Activated naive CD4-positive, alpha-beta T cell treated with anti-CD3 and anti-CD28 coated beads for 36 hours (primary cell): Measurements from ENCODE around the gene NDUFS8. TPM values are rescaled to one million over a fixed set of nuclear protein-coding genes. Genes with fewer than 3 reads are reported as not detected.

Source experiments
- CTCF ChIA-PET: fragments of 350-600 bp; sonication (Branson Sonifier 250); formaldehyde crosslinking; loops from one replicate; lab custom pipeline; 2021; ENCODE audit warnings: antibody characterized with exemption; lab: Charles Lee
- DNase-seq: peaks from one replicate; pipeline ENCODE4 v3.0.0-alpha.2; 2020
- H3K27ac Mint-ChIP-seq: one replicate; pipeline ENCODE4 v1.8.0; 2021; ENCODE audit warnings: mild to moderate bottlenecking, mixed read lengths
- H3K27me3 Mint-ChIP-seq: one replicate; pipeline ENCODE4 v1.8.0; 2021; ENCODE audit warnings: low read depth, mixed read lengths
- H3K36me3 Mint-ChIP-seq: one replicate; pipeline ENCODE4 v1.8.0; 2021; ENCODE audit warnings: low read depth, mixed read lengths
- H3K4me1 Mint-ChIP-seq: one replicate; pipeline ENCODE4 v1.8.0; 2021; ENCODE audit warnings: low read depth, mixed read lengths
- H3K4me3 Mint-ChIP-seq: one replicate; pipeline ENCODE4 v1.8.0; 2021; ENCODE audit warnings: mild to moderate bottlenecking, moderate library complexity, mixed read lengths
- H3K9me3 Mint-ChIP-seq: one replicate; pipeline ENCODE4 v1.8.0; 2021; ENCODE audit warnings: mixed read lengths
- intact Hi-C: fragments of 100-400 bp; cut with micrococcal nuclease; formaldehyde crosslinking; loops from one replicate; pipeline ENCODE4 v1.15.1; 2023
- total RNA-seq, 2 experiments: library from RNA; stranded (reverse); gene quantifications; one replicate each; pipeline ENCODE4 v1.2.3, GENCODE V29; 2021

The NDUFS8 gene
- total RNA-seq, 2 experiments from 2014 or later, result 142 to 162 TPM

DNA sequence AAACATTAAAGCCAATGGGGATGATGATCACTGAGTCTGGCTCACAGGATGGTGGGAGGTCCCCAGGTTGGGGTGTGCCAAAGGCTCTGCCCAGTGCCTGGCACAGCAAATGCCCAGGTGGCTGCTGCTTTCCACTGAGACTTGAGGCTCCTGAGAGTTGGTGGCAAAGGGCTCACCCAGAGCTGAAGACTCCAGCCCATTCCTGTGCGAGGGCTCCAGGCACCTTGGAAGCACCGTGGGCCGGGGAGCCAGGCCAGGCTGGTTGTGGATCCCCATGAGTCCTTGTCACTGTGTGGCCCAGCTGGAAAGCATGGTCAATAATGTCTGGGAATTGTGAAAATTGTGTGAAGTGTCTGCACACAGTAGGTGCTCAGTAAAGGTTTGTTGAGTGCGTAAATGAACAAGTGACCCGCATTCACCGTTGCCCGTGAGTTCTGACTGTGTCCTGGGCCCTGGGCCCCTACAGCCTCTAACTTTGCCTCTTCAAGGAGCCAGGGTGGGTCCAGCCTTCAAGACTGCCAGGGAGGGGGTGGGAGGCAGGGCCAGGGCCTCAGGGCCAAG lies 23.8 kb upstream of the NDUFS8 start:
- intact Hi-C loops, result loop anchor here (5.0 to 10.0 kb wide), 2 partner anchors 36 to 118 kb away; partner anchors contain the start of gene CHKA
- peaks cover 3% of the 10 kb centered on the region for H3K27me3 Mint-ChIP-seq
- no peak overlapping the region for H3K27ac Mint-ChIP-seq
- H3K4me1 Mint-ChIP-seq, result peaks cover 24% of the 10 kb centered on the region
- H3K4me3 Mint-ChIP-seq, result no peak overlapping the region
- no peak for DNase-seq
- no peaks in the 10 kb centered on the region for H3K9me3 Mint-ChIP-seq
- no peaks in the 10 kb centered on the region for H3K36me3 Mint-ChIP-seq
- CTCF ChIA-PET, result no interaction called here

DNA sequence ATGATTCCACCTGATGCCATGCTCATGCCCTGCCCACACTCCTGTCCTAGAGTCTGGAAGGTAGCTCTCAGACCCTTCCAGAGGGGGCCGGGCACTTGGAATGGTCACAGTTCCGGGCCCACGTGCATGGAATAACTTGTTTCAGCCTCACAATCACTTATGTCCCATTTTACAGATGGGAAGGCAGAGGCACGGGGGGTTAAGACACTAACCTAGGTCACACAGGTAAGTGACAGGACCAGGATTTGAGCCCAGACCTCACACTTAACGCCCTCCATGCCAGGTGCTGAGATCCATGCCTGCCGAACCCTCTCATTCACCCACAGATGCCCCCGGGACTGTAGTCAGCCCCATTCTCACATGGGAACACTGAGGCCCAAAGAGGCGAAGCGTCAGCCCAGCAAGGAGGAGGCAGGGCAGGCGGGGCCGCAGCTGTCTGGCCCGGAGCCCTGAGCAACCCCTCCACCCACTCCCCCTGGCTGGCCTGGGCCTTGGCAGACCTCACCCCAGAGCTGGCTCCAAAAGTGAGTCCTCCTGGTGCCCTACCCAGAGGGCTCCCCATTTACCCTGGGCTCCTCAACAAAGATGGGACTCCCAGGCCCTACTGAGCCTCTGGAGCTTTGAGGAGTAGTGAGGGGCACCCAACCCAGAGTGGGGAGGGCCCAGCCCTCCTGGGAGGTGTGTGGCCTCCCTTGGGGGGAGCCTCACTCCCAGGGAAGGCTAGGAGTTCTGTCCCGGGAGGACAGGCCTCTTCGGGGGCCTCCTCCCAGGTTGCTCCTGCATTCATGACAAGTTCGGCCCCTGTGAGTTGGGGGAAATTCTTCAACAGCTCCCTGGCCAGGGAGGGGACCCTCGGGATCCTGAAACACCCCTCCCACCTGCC lies 22.7 kb upstream of the NDUFS8 start:
- Mint-ChIP-seq H3K4me1 (peaks cover 18% of the 10 kb centered on the region), H3K36me3 (no peaks in the 10 kb centered on the region), H3K9me3 (no peaks in the 10 kb centered on the region), H3K27me3 (peaks cover 4% of the 10 kb centered on the region), H3K4me3 (no peak overlapping the region), H3K27ac (no peak overlapping the region)
- DNase-seq, result no peak
- CTCF ChIA-PET, result interaction anchor here (0.6 kb wide), 1 partner anchor 292 kb away, joined by 3 read pairs; no protein-coding TSS in a partner anchor
- intact Hi-C loops, result loop anchor here (5.0 to 10.0 kb wide), 2 partner anchors 35 to 117 kb away; partner anchors contain the start of gene CHKA

DNA sequence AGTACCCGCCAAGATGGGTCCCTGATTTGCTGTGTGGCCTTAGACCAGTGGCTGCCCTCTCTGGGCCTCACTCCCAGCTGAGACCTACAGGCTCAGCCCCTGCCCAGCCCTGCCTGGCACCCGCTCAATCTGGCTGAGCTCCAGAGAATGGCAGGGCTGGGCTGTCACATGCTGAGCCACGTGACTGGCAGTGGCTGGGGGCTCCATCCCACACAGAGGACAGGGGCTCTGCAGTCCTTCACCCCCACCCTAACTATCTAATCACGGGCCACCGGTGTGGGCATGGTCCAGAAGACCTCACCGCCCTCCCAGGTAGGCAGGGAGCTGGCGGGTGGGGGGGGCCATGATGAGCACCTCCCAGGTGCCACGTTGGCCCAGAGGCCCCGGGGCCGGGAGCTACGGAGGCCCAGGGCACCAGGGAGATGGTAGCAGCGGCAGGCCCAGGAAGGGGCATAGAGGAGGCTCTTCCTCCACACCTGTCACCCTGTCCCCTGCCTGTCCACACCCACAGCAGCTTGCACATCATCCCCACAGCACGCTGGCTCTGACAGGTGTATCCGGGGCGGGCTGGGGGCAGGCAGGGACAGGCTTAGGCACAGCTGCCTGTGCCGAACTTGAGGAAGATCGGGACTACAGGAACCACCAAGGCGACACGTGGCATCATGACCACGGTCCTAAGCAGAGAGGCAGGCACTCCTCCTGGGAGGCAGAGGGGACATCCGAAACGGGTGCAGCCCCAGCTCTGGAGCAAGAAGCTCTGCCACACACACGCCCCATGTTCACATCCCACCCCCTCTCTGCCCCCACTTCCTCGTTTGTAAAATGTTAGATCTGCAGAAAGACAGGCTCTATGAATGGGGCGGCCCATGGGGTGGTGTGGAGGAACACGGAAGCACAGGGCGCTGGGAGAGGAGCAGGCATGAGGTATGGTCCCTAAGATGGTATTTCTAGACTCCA lies 21.8 kb upstream of the NDUFS8 start:
- Mint-ChIP-seq H3K9me3 (no peaks in the 10 kb centered on the region), H3K4me3 (no peak overlapping the region), H3K27me3 (peaks cover 4% of the 10 kb centered on the region), H3K36me3 (no peaks in the 10 kb centered on the region), H3K4me1 (peaks cover 16% of the 10 kb centered on the region), H3K27ac (no peak overlapping the region)
- CTCF ChIA-PET, result interaction anchor here (0.6 to 1.3 kb wide), 2 partner anchors 202 to 291 kb away, joined by 3 to 4 read pairs; no protein-coding TSS in a partner anchor
- intact Hi-C loops, result loop anchor here (1.0 to 10.0 kb wide), 4 partner anchors 34 to 289 kb away; partner anchors contain the start of gene CHKA
- no peak for DNase-seq

DNA sequence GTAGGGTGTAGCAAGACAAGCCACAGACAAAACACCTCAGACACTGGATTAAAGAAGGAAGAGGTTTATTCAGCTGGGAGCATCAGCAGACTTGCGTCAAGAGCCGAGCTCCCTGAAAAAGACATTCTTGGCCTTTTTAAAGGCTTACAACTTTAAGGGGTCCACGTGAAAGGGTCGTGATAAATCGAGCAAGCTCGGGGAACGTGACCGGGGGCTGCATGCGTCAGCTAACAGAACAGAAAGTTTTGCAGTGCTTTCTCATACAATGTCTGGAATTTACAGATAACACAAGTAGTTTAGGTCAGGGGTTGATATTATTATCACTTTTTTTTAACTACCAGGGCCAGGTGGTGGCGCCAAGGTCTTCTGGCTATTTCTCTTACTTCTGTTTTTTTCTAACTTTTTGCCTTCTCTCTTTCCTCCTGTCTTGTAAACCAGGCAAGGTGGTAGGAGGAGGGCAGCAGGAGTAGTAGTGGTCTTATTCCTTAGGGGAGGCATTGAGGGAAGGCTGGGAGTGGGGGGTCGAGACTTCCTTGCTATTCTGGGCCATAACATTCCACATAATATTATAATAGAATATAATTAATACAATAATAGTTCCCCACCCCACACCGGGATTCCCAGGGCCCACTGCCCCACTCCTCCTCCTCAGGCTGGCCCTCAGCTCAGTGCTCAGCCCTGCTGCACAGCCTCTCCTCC lies 20.9 kb upstream of the NDUFS8 start:
- H3K4me1 Mint-ChIP-seq, result peaks cover 14% of the 10 kb centered on the region
- DNase-seq, result peak; percentile 57
- H3K4me3 Mint-ChIP-seq, result no peak overlapping the region
- CTCF ChIA-PET, result interaction anchor here (1.3 kb wide), 1 partner anchor 201 kb away, joined by 4 read pairs; no protein-coding TSS in a partner anchor
- no peak overlapping the region for H3K27ac Mint-ChIP-seq
- peaks cover 4% of the 10 kb centered on the region for H3K27me3 Mint-ChIP-seq
- H3K36me3 Mint-ChIP-seq, result no peaks in the 10 kb centered on the region
- intact Hi-C loops, result loop anchor here (1.0 to 10.0 kb wide), 4 partner anchors 33 to 288 kb away; partner anchors contain the start of gene CHKA
- H3K9me3 Mint-ChIP-seq, result no peaks in the 10 kb centered on the region

DNA sequence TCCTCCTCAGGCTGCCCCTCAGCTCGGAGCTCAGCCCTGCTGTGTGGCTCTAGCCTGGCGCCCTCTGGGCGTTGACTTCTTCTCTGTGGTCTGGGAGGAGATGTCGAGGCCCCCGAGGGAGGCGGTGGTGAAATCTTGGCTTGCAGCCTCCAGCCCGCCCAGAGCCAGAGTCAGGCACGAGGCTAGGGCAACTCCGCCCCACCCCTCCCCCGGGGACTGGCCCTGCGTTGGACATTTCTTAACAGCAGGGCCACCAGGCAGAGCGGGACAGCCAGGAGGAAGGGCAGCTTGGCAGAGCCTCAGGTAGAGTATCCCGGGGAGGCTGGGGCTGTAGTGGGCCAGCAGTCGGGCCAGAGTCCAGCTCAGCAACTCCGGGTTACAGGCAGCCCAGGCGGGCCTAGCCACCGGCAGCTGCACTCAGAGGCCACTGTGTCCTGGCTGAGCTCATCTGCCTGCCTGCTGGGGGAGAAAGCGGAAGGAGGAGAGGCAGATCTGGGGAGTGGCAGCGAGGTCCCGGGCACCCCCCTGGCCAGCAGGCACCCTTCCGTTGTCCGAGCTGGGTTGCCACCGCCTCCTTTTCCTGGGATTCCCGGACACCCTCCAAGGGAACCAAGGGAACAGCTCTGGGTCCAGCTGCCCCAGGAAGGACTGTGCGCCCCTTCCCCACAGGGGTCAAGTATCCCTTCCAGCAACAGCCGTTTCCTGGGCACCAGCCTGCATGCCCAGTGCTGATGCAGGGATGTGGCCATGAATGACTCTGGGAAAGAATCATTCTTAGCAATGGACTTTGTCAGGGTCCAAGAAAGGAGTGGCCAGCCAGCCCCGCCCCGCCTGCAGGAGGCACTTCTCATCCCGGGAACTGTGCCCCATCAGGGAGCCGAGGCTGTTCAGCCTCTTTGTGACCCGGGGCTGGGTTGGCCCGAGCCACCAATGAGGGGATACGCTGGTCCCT lies 20.1 kb upstream of the NDUFS8 start, which contains the start of gene ALDH3B1:
TSS of gene ALDH3B1 (plus strand) at position 238 of the 952 bp plus-strand sequence. CDS start 4,971 bp downstream, outside the sequence.
- H3K9me3 Mint-ChIP-seq, result no peaks in the 10 kb centered on the region
- intact Hi-C loops, result no loop called here
- no peak for DNase-seq
- no peak within 1 kb of the TSS for H3K4me3 Mint-ChIP-seq
- H3K27me3 Mint-ChIP-seq, result peaks cover 4% of the 10 kb centered on the region
- no peaks in the 10 kb centered on the region for H3K36me3 Mint-ChIP-seq
- CTCF ChIA-PET, result no interaction called here
- no peak within 1 kb of the TSS for H3K27ac Mint-ChIP-seq
- peaks cover 10% of the 10 kb centered on the region for H3K4me1 Mint-ChIP-seq

DNA sequence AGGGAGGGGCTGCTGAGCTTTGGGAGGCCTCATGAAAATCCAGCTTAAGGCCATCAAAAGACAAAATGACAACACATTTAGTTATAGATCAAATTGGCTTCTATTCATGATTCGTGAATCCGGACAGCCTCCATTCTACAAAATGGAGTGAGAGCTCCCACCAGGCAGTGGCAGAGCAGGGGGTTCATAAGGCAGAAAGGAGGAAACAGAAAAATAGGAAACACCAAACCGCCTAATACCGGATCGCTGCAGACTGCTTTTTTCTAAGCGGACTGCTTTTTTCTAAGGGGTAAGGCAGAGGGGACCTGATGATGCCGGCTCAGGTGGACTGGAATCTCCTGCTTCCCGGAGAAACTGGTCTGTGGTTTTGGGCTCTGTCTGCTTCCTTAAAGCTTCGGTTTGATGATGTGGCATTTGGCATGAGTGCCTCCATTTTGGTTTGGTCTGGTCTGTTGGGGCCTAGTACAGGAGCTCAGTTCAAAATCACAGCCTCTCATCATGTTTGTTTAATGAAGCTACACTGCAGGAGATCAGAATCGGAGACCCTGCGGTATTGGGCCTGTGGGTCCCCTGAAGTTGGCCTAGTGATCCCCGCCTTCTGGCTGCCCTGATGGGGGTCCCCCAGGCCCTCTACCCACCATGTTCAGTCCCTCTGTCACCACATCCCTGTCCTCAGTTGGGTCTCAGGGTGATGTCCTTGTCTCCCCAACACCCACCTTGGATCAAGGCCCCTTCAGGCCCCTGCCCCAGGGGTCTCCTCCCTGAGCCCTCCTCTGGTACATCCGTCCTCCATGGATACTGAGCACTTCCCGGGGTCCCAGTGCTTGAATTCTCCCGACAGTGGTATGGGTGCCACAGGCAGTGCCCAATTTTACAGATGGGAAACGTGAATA lies 19.2 kb upstream of the NDUFS8 start:
- no peak for DNase-seq
- intact Hi-C loops, result no loop called here
- H3K9me3 Mint-ChIP-seq, result no peaks in the 10 kb centered on the region
- no peaks in the 10 kb centered on the region for H3K36me3 Mint-ChIP-seq
- H3K4me3 Mint-ChIP-seq, result no peak overlapping the region
- CTCF ChIA-PET, result no interaction called here
- H3K4me1 Mint-ChIP-seq, result peaks cover 10% of the 10 kb centered on the region
- peaks cover 4% of the 10 kb centered on the region for H3K27me3 Mint-ChIP-seq
- no peak overlapping the region for H3K27ac Mint-ChIP-seq

DNA sequence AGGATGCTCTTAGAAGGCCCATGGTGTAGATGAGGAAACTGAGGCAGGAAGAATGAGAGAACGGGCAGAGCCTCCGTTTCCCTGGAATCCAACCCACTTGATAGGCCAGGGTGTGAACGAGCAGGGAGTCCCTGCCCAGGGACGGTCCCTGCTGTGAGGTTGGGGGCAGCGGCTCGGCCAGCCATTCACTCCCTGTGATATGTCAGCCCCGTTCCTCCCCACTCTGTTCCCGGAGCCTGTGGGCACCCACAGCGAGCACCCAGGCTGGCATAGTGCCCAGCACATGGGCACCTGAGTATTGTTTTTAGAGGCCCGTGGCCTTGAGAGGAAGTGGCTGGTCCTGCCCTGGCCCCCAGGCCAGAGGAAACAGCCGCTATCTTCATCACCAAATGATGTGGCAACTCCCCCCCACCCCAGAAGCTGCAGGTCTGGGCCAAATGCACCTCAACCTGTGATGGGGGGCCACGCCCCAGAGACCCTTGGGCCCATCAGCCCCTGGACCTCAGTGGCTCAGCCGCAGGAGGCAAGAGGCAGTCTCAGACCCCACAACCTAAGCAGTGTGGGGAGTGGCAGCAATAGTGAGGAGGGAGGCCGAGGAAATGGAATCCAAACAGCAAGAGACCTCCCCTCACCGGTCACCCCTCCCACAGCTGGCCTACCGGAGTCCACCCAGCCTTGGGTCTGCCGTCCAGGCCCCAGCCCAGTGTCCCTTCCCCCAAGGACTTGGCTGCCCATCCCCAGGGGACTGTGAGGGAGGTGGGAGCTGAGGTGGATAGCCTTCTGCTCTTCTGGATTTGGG lies 18.2 kb upstream of the NDUFS8 start:
- Mint-ChIP-seq H3K4me1 (peaks cover 10% of the 10 kb centered on the region), H3K27ac (no peak overlapping the region), H3K27me3 (peaks cover 4% of the 10 kb centered on the region), H3K36me3 (no peaks in the 10 kb centered on the region), H3K4me3 (no peak overlapping the region), H3K9me3 (no peaks in the 10 kb centered on the region)
- intact Hi-C loops, result no loop called here
- DNase-seq, result no peak
- CTCF ChIA-PET, result no interaction called here

DNA sequence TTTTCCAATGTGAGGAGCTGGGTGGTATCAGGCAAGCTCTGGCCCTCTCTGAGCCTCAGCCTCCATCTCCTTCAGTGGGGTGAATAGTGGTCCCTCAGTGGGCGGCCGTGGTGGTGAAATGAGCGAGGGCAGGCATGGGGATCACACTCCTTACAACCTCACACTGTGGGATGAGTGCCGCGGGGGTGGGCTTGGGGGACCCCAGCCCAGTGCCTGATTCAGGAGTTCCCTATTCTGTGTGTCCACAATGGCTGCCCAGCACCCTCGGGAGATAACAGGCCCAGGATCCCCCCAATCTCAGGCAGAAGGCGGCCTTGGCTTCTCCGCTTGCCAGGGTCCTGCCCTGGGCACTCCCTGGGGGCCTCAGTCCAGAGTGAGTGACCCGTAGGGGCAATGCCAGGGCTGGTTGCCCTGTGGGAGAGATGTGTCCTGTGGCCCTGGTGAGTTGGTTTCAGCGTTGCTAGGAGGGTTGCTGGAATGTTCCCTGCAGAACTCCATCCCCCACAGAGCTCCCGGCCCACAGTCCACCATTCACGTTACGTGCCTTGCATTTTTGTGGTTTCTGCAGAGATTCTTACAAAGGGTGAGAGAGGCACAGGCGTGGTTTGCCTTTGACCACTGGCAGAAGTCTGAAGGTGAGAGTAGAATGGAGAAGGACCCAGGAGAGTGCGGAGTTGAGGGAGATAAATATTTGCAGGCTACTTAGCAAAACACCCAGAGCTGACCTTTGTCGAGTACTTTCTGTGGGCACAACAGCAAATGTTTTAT lies 17.5 kb upstream of the NDUFS8 start:
- Mint-ChIP-seq H3K9me3 (no peaks in the 10 kb centered on the region), H3K27me3 (peaks cover 4% of the 10 kb centered on the region)
- intact Hi-C loops, result no loop called here

DNA sequence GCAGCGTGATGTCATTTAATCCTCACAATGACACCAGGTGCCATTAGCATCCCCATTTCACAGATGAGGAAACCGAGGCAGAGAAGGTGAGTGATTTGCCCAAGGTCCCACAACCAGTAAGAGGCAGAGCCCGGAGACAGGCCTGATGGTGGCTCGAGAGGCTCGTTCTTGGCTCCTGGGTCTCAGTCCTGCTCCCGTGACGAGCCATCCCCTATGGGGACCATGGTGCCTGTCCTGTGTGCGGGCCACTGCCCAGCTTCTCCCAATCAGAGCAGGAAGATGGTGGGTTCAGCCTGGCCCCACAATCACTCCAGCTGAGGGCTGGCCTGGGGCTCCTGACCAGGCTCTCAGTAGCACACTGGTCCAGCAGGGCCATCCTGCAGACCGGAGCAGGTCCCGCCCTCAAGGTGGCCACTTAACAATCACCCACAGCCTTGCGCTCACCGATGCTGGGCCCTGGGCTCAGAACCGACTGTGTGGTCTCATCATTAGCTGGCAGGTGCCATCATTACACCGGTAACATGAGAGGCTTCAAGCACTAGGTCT lies 16.8 kb upstream of the NDUFS8 start:
- Mint-ChIP-seq H3K27ac (no peak overlapping the region), H3K27me3 (peaks cover 4% of the 10 kb centered on the region), H3K4me3 (no peak overlapping the region), H3K9me3 (no peaks in the 10 kb centered on the region), H3K36me3 (no peaks in the 10 kb centered on the region), H3K4me1 (peaks cover 10% of the 10 kb centered on the region)
- intact Hi-C loops, result no loop called here
- CTCF ChIA-PET, result no interaction called here
- DNase-seq, result no peak

More for the DNA sequence above, 17.5 kb upstream of the NDUFS8 start:
- no peak for DNase-seq
- Mint-ChIP-seq H3K27ac (no peak overlapping the region), H3K4me3 (no peak overlapping the region), H3K4me1 (peaks cover 10% of the 10 kb centered on the region), H3K36me3 (no peaks in the 10 kb centered on the region)
- CTCF ChIA-PET, result no interaction called here
